ENCODE measurements around the gene DOK7.

- TF ChIP-seq CTCF (IDR thresholded peaks at IDR 0.05) (no peak), POLR2A (IDR thresholded peaks at IDR 0.05) (no peak)
These were observed 24.3 kb upstream of the DOK7 start for GRCh38 chr4:3438847-3439180.

Measured in testis (tissue), 2 donors.